Fibroblast of the aortic adventitia (primary cell): Measurements from ENCODE around the gene IQCE. TPM values are rescaled to one million over a fixed set of nuclear protein-coding genes. Genes with fewer than 3 reads are reported as not detected.
"Not testable (repeated sequence)": the region's sequence is repeated elsewhere in the genome, so short reads cannot be mapped to it uniquely, and the experiment has no call there.

Source experiments
- DNase-seq: peaks from one replicate; pipeline ENCODE4 v3.0.0-alpha.2; 2010; ENCODE audit warnings: low read depth
- H3K4me3 ChIP-seq: 2 replicates; pipeline ENCODE4 v1.5.1; 2011; ENCODE audit warnings: low read depth, mild to moderate bottlenecking, control low read depth, low read length, moderate library complexity
- CTCF ChIP-seq: IDR thresholded peaks from 2 replicates; pipeline ENCODE4 v1.5.1; 2011; ENCODE audit warnings: mild to moderate bottlenecking, low read length, control low read depth, inconsistent platforms; ENCODE audit not compliant: insufficient read depth
- total RNA-seq: library from RNA; depleted of rRNA; stranded (reverse); fragments of >200 nt; gene quantifications from 2 replicates; pipeline ENCODE4 v1.2.3, GENCODE V29; 2012; ENCODE audit warnings: low replicate concordance

IQCE gene
- total RNA-seq, 1 donor, result 14.0 TPM

GRCh38 chr7:2587778-2588177 is 29.0 kb downstream of the IQCE start:
- TF ChIP-seq CTCF, result no peak
- H3K4me3 ChIP-seq, result no peak overlapping the region
- DNase-seq, result no peak

GRCh38 chr7:2589341-2589740 is 30.6 kb downstream of the IQCE start:
- TF ChIP-seq CTCF, result no peak
- no peak for DNase-seq
- H3K4me3 ChIP-seq, result no peak overlapping the region

DNA sequence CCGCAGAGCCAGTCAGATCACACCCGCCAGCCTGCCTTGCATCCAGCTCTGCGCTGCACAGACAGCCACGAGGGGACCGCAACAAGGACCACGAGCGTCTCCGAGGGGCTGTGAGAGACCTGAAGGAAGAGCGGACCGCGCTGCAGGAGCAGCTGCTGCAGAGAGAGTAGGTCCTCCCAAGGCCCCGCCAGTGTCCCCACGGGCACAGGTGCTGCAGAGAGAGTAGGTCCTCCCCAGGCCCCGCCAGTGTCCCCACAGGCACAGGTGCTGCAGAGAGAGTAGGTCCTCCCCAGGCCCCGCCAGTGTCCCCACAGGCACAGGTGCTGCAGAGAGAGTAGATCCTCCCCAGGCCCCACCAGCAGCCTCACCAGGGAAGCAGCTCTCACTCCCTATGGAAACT is 31.2 kb downstream of the IQCE start:
- not testable (repeated sequence) for DNase-seq, H3K4me3 ChIP-seq

- H3K4me3 ChIP-seq, result no peak overlapping the region
- no peak for DNase-seq
- no peak for TF ChIP-seq CTCF
Measured at GRCh38 chr7:2592375-2592865, 33.6 kb downstream of the IQCE start.

GRCh38 chr7:2593036-2593727 is 34.4 kb downstream of the IQCE start:
- H3K4me3 ChIP-seq, result no peak overlapping the region
- no peak for DNase-seq
- TF ChIP-seq CTCF, result no peak

DNA sequence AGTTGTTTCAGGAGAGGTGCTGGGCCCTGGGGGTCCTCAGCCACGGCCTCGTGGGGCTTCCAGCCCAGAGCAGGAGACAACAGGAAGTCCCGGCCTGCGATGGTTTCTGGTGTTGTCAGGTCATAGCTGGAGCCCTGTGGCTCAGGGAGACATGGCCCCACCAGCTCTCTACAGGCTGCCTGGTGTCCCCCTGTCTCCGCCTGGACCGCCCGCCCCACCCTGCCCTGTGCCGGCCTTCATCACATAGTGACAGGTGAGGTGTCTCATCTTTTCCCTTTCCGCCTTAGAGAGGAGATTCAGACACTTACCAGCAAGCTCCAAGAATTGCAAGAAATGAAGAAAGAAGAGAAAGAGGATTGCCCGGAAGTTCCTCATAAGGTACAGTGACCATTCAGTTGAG is 35.8 kb downstream of the IQCE start:
- H3K4me3 ChIP-seq, result no peak overlapping the region
- TF ChIP-seq CTCF, result no peak
- DNase-seq, result no peak

GRCh38 chr7:2595258-2595860 is 36.6 kb downstream of the IQCE start:
- TF ChIP-seq CTCF, result no peak
- no peak overlapping the region for H3K4me3 ChIP-seq
- DNase-seq, result no peak
